C1 segment of cervical spinal cord (tissue), 14 donors: ENCODE measurements around the gene SNTG2.

Experiments
- DNase-seq, 14 donors: peaks; one replicate each; lab custom pipeline; 2025; lab: John Stamatoyannopoulos, UW

Gene SNTG2

GRCh38 chr2:987789-988188 lies 37.1 kb downstream of the SNTG2 start:
- no peak for DNase-seq

- DNase-seq, result no peak
Observed at GRCh38 chr2:989781-990467, 39.3 kb downstream of the SNTG2 start.

DNA sequence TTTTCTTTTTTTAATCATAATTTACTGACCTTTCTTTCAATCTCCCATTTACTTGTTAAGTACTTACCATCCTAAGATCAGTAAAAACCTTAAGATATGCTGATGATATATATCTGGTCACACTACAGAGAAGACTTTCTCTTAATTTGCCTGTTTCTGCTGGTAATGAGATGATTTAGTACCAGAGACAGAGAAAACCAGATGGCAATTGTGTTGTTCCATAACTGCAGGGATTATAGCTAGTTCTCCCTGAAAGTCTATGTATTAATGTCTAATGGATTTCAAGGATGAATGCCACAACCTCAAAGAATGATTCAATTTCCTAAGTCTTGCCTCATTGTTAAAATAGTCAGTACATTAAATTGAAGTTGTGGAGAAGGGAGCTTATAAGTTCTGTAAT lies 40.3 kb downstream of the SNTG2 start:
- DNase-seq, result no peak

DNA sequence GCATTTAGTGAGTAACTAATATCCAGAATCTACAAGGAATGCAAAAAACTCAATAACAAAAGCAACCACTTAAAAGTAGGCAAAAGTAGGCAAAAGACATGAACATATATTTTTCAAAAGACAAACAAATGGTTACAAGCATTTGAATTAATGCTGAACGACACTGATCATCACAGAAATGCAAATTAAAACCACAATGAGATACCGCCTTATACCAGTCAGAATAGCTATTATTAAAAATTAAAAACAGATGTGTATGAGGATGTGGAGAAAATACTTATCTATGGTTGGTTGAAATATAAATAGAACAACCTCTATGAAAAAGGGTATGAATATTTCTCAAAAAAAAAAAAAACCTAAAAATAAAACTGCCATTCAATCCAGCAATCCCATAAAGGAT lies 51.7 kb downstream of the SNTG2 start:
- DNase-seq, result no peak

- no peak for DNase-seq
Observed at GRCh38 chr2:1004398-1004797, 53.7 kb downstream of the SNTG2 start.

DNA sequence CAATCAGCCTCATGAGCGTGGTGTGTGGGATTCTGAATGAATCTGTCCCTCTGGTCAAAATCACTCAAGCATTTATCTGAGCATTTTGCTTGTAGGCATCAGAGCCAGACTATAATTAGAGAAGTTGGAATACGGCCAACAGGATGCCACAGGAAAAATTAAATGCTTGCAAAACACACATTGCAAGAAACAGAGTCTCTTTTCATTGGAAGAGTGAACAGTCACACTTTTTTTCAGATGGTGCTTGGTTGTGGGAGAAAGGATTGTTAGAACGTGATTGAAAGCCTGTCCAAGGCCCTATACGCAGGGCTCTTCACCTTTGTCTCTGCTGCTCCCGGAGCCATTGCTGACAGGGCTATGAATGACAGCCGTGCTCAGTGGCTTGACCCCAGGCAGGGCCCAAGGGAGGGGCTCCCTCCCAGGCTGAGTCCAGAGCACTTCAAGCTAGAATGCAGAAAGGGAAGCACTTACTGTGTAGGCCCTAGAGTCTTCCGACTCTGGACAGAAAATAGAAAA lies 59.8 kb downstream of the SNTG2 start:
- DNase-seq, result no peak

- no peak for DNase-seq
Observed at GRCh38 chr2:1011006-1011405, 60.4 kb downstream of the SNTG2 start.

GRCh38 chr2:1011985-1012384 lies 61.3 kb downstream of the SNTG2 start:
- DNase-seq, result no peak

- DNase-seq, result no peak
Observed at GRCh38 chr2:1014802-1015201, 64.2 kb downstream of the SNTG2 start.

DNA sequence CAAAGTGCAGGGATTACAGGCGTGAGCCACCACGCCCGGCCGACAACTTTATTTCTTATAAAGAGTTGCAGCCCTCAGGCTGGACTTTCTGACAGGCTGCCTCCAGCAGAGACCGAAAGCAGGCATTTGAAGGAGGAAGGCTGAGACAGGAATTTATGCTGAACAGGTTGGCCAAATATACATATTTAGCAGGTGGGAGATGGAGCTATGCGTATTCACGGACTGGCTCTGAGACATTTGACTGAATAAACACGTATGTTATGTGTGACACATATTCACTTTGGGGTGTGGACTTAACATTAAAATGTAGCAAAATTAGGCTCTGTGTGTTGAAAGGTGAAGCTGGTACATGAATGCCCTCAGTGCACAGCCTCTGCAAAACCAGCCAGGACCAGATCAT lies 65.9 kb downstream of the SNTG2 start:
- no peak for DNase-seq

DNA sequence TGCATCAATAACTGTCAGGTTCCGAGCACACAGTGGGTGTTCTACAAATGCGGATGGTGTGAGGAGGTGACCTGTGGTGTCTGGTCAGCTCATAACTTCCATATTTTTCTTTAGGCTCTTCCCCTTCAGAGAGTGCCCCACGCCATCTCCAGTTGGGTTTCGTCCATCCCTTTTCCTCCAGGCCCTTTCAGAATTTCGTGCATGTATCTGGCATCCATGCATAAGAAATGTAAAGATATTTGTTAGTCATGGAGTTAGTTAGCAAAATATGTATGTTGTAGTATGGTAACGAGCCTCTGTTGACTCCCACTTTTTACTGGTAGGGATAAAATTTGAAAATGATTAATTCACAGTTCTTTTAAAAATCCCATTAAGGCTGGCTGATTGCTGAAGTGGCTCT lies 67.2 kb downstream of the SNTG2 start:
- no peak for DNase-seq

GRCh38 chr2:1020206-1020605 lies 69.6 kb downstream of the SNTG2 start:
- DNase-seq, result no peak

GRCh38 chr2:1022178-1022577 lies 71.5 kb downstream of the SNTG2 start:
- DNase-seq, result no peak

GRCh38 chr2:1024981-1025380 lies 74.3 kb downstream of the SNTG2 start:
- no peak for DNase-seq

DNA sequence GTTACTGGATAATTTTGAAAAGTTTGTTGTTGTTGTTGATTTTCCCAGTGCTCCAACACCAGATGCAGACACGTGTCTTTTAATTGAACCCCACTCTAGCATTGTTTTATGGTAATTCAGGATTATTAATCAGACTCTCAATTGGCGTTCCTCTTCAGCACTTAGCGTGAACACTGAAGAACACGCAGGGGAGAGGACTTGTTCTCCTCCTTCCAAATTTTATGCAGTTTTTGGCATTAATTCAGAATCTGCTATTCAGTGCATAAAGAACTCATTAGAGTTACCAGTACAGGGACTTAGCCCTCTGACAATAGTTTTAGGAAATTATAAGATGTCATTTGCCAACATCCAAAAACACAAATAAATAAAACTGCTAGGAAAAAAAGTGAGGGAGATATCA lies 75.5 kb downstream of the SNTG2 start:
- DNase-seq, result no peak

DNA sequence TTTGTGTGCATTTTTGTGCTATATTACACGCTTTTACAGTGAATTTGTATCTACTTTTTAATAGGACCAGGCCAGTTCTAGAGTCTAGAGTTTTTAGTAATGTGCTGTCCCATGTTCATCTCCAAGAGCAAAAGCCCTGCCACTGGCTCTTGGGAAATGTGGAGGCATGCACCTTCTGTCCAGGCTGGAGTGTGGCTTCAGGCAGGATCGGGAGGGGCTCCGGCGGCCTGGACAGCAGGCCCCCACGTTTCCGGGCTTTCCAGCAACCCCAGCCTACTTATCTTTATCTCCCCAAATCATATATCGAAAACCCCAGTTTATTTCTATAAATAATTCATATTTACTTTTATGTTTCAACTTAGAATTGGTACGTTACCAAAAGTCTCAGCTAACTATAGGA lies 78.2 kb downstream of the SNTG2 start:
- no peak for DNase-seq

DNA sequence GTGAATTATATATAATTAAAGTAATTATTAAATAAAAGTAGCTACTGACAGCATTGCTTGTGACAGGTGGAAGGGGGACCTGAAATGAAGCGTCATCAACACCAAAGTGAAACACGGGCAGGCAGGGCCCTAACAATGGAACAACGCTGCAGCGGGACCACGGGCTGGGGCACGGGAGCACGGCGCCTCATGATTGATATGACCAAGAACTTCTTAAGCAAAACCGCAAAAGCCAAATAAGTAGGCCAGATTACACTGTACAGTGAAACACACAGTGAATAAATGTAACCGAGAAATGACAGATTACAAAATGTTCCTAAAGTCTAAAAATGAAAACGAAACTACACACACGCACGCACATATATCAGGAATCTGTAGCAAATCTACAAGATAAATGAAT lies 81.4 kb downstream of the SNTG2 start:
- no peak for DNase-seq

GRCh38 chr2:1033069-1033468 lies 82.4 kb downstream of the SNTG2 start:
- no peak for DNase-seq

DNA sequence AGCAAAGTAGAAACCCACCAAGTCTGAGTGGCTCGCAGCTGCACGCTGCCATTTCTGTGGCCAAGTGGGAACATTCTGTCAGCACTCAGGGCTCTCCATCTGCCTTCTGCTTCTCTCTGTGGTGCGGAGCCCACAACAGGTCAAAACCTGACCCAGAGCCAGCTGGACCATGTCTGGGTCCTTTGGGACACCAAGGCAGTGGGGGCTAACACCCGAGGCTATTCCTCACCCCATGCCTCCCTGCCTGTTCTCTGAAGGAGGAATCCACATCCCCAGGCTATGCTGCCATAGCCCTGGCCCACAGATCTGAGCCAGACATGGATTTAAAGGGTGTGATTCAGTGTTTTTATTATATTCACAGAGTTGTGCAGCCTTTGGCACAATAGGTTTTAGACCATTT lies 86.4 kb downstream of the SNTG2 start:
- no peak for DNase-seq

GRCh38 chr2:1039549-1039948 lies 88.9 kb downstream of the SNTG2 start:
- DNase-seq, result no peak

GRCh38 chr2:1041012-1041805 lies 90.6 kb downstream of the SNTG2 start:
- DNase-seq, result no peak

GRCh38 chr2:1045109-1045508 lies 94.5 kb downstream of the SNTG2 start:
- no peak for DNase-seq

DNA sequence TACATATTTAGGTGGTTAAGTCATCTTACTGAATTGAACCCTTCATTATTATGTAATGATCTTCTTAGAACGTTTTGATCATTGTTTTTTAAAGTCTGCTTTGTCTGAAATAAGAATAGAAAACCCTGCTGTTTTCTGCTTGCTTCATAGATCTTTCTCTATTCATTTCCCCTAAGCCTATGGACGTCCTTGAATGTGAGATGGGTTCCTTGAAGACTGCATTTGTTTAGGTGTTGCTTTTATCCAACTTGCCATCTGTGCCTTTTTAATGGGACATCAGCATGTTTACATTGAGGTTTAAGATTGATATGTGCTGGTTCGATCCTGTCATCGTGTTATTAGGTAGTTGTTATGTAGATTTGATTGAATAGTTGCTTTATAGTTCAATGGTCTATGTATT lies 95.4 kb downstream of the SNTG2 start:
- DNase-seq, result no peak
